Gastroesophageal sphincter (tissue), 4 donors: Measurements from ENCODE around the gene KIAA1755. TPM values are rescaled to one million over a fixed set of nuclear protein-coding genes. Genes with fewer than 3 reads are reported as not detected.

Experiments
- ATAC-seq: fragments of 150-250 bp; one replicate; pipeline ENCODE4 v1.9.1; 2016; ENCODE audit warnings: mild to moderate bottlenecking, moderate library complexity
- H3K27ac ChIP-seq, 4 donors: fragments of 200-600 bp; sonication (generic) in 3 of 4; 1 replicate in 3 of 4; 2 replicates in 1 of 4; pipeline ENCODE4 v1.5.1; 2016 to 2019
- H3K27me3 ChIP-seq: fragments of 200-600 bp; sonication (generic); one replicate; pipeline ENCODE4 v1.5.1; 2019
- H3K36me3 ChIP-seq, 2 donors: fragments of 200-600 bp; sonication (generic); one replicate each; pipeline ENCODE4 v1.5.1; 2019; ENCODE audit warnings: control low read depth in 1 of 2
- H3K4me1 ChIP-seq, 3 donors: fragments of 200-600 bp; sonication (generic); 1 replicate in 2 of 3; 2 replicates in 1 of 3; pipeline ENCODE4 v1.5.1; 2016 to 2019; ENCODE audit warnings: control low read depth in 2 of 3
- H3K4me3 ChIP-seq, 2 donors: fragments of 200-600 bp; sonication (generic); one replicate each; pipeline ENCODE4 v1.5.1; 2019; ENCODE audit warnings: mild to moderate bottlenecking in 1 of 2, moderate library complexity in 1 of 2
- H3K9me3 ChIP-seq, 3 donors: fragments of 200-600 bp; sonication (generic); one replicate each; pipeline ENCODE4 v1.5.1; 2017 to 2019; ENCODE audit warnings: control low read depth in 2 of 3
- EP300 ChIP-seq: sonication (generic); formaldehyde crosslinking; IDR thresholded peaks from one replicate; pipeline ENCODE4 v1.6.1; 2017; ENCODE audit warnings: antibody characterized with exemption, mild to moderate bottlenecking
- POLR2A ChIP-seq, 2 donors: fragments of 450-650 bp; IDR thresholded peaks; one replicate each; pipeline ENCODE4 v1.6.1; 2017; ENCODE audit warnings: antibody characterized with exemption in 2 of 2, mild to moderate bottlenecking in 2 of 2, moderate library complexity in 1 of 2
- POLR2AphosphoS5 ChIP-seq: sonication (generic); formaldehyde crosslinking; IDR thresholded peaks from one replicate; pipeline ENCODE4 v1.6.1; 2017; ENCODE audit warnings: antibody characterized with exemption
- WGBS, 2 donors: methylation state at CpG; one replicate each; pipeline ENCODE4 v1.1.5; 2018; ENCODE audit warnings: low coverage in 1 of 2; 5-methylcytosine and 5-hydroxymethylcytosine counted together
- total RNA-seq, 4 donors: library from RNA; depleted of rRNA; stranded (reverse); fragments of >200 nt; gene quantifications; one replicate each; pipeline ENCODE4 v1.1.0, GENCODE V29; 2016
- TF ChIP-seq, protein P1 (sequence below), 4 experiments: fragments of 200-600 bp in 2 of 4; fragments of 450-650 bp in 2 of 4; sonication (generic) in 1 of 4; IDR thresholded peaks; one replicate each; pipeline ENCODE4 v1.5.1; 2017 to 2019; ENCODE audit warnings: antibody characterized with exemption in 4 of 4, mild to moderate bottlenecking in 2 of 4, moderate library complexity in 2 of 4

KIAA1755 gene
- total RNA-seq, 4 donors from 2014 or later = 5.1 to 19.9 (median 11.5) TPM

DNA sequence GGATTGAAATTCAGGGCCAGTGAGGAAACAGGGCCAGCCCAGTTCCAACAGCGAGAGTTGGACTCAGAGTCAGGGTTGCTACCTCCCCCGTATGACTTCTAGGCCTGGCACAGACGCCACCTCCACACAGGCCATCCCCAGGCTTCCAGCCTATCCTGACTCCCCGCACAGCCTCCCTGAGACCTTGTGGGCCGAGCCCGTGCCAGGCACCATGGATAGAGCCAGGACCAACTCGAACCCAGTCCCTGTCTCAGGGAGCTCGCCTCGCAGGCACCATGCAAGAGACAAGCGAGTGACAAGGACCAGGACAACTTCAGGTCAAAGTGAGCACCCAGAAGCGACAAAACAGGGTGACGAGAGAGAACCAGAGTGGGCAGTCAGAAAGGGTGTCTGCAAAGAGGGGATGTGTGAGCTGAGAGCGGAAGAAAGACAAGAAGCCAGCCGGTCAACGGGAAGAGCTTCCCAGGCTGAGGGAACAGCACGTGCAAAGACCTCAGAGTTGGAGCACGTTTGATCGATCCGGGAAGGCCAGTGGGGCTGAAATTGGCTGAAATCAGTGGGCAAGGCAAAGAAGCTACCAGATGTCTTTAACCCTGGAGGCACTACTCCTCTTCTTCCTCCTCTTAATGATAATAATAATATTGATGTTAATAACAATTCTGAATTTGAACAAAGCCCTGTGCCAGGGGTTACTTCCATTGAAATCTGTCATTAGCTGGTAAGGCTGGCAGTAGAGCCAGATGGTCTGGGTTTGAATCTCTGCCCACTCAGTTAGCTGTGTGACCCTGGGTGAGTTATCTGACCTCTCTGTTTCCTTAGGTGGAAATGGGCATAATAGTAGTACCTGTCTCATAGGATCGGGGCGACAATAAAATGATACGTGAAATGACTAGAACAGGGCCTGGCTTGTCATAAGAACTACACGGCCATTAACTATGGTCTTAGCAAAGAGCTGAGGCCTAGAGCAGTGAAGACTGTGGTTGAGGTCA is 45.0 kb downstream of the KIAA1755 start:
- TF ChIP-seq POLR2A (IDR thresholded peaks at IDR 0.05) = no peak
- TF ChIP-seq, protein P1, sequence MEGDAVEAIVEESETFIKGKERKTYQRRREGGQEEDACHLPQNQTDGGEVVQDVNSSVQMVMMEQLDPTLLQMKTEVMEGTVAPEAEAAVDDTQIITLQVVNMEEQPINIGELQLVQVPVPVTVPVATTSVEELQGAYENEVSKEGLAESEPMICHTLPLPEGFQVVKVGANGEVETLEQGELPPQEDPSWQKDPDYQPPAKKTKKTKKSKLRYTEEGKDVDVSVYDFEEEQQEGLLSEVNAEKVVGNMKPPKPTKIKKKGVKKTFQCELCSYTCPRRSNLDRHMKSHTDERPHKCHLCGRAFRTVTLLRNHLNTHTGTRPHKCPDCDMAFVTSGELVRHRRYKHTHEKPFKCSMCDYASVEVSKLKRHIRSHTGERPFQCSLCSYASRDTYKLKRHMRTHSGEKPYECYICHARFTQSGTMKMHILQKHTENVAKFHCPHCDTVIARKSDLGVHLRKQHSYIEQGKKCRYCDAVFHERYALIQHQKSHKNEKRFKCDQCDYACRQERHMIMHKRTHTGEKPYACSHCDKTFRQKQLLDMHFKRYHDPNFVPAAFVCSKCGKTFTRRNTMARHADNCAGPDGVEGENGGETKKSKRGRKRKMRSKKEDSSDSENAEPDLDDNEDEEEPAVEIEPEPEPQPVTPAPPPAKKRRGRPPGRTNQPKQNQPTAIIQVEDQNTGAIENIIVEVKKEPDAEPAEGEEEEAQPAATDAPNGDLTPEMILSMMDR (IDR thresholded peaks at IDR 0.05) = no peak
- no peak for TF ChIP-seq EP300
- no peak for TF ChIP-seq POLR2AphosphoS5
- H3K9me3 ChIP-seq = no peaks in the 10 kb centered on the region
- no peaks in the 10 kb centered on the region for H3K27me3 ChIP-seq
- peak overlapping the region in 1 of 4 donors; percentile 20 for H3K27ac ChIP-seq
- peaks cover 0 to 7% (median 0%) of the 10 kb centered on the region in 3 donors for H3K4me1 ChIP-seq
- H3K36me3 ChIP-seq = peaks cover 0 to 12% of the 10 kb centered on the region in 2 donors
- 75 to 76% methylated on average over 10 to 13 of the region's 23 CpGs for WGBS, 2 donors
- H3K4me3 ChIP-seq = no peak overlapping the region
- ATAC-seq = no peak

DNA sequence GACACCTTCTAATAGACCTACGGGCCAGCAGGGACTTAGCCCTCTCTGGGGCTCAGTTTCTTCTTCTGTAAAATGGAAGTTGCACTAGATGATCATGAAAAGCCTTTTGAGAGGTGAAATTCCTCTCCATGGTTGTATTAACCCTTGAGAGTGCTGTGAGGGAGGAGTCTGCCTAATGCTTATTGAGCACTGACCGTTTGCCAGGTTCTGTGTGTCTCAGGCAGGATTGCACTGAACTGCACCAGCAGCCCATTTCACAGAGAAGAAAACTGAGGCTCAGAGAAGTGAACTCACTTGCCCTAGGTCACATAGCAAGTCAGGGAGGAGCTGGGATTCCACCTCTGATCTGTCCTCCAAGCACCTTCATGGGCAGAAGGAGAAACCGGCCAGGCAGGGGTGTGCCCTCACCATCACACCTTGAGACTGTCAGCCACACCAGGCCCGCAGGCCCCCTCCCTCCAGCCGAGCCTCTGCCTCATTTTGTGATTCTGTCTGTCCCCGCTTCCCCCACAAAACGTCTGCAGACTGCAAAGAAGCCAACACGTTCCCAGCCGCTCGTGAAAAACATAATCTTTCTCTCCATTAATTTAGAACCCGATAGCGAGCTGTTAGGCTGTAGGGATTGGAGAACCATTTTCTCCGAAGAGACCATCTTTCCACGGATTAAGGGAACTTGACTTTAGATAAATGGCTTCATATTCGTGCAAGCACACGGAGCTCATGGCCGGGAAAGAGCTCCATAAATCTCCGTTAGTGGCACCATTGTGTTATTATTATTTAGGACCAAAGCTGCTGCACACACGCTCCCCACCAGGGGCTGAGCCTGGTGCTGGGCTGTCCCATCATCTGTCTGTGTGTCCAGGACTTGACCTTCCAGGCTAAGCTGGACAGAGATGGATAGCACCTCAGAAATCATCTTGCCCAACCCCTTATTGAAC is 46.0 kb downstream of the KIAA1755 start:
- Histone ChIP-seq H3K27me3 (no peaks in the 10 kb centered on the region), H3K4me3 (no peak overlapping the region), H3K9me3 (no peaks in the 10 kb centered on the region), H3K27ac (no peak overlapping the region), H3K4me1 (peaks cover 0 to 7% (median 0%) of the 10 kb centered on the region in 3 donors), H3K36me3 (peaks cover 0 to 11% of the 10 kb centered on the region in 2 donors)
- no peak for ATAC-seq
- 66 to 69% methylated on average over 16 to 17 of the region's 19 CpGs for WGBS, 2 donors
- no peak for TF ChIP-seq POLR2A (IDR thresholded peaks at IDR 0.05)
- TF ChIP-seq, protein P1 (IDR thresholded peaks at IDR 0.05) = peak in 1 of 4 experiments; percentile 13

DNA sequence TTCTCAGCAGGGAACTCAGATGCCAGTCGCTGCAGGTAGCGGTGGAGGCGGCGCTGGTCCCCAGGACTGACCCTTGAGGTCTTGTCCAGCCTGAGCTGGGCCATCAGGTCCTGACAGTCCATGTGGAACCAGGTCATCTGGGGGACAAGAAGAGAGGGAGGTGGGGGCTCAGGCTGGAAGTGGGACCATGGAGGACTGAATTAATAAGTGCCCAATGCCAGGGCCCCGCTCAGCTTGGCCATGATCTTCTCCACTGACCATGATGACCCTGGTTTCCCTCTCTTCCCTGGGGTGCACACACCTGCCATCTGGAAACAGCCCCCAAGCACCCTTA is 47.0 kb downstream of the KIAA1755 start:
- 100% methylated on average over 1 of the region's 5 CpGs; no CpG with 5 or more reads in 1 of the 2 donors for WGBS, 2 donors
- no peak for ATAC-seq
- peaks cover 5% of the 10 kb centered on the region for H3K27me3 ChIP-seq
- H3K27ac ChIP-seq = peak overlapping the region in 2 of 4 donors; percentile 6 to 38
- TF ChIP-seq POLR2AphosphoS5 (no peak), EP300 (no peak), POLR2A (IDR thresholded peaks at IDR 0.05) (no peak)
- TF ChIP-seq, protein P1 (IDR thresholded peaks at IDR 0.05) = no peak
- H3K4me1 ChIP-seq = peaks cover 0 to 7% (median 0%) of the 10 kb centered on the region in 3 donors
- peaks cover 0 to 3% of the 10 kb centered on the region in 2 donors for H3K36me3 ChIP-seq
- H3K4me3 ChIP-seq = no peak overlapping the region
- no peaks in the 10 kb centered on the region for H3K9me3 ChIP-seq

DNA sequence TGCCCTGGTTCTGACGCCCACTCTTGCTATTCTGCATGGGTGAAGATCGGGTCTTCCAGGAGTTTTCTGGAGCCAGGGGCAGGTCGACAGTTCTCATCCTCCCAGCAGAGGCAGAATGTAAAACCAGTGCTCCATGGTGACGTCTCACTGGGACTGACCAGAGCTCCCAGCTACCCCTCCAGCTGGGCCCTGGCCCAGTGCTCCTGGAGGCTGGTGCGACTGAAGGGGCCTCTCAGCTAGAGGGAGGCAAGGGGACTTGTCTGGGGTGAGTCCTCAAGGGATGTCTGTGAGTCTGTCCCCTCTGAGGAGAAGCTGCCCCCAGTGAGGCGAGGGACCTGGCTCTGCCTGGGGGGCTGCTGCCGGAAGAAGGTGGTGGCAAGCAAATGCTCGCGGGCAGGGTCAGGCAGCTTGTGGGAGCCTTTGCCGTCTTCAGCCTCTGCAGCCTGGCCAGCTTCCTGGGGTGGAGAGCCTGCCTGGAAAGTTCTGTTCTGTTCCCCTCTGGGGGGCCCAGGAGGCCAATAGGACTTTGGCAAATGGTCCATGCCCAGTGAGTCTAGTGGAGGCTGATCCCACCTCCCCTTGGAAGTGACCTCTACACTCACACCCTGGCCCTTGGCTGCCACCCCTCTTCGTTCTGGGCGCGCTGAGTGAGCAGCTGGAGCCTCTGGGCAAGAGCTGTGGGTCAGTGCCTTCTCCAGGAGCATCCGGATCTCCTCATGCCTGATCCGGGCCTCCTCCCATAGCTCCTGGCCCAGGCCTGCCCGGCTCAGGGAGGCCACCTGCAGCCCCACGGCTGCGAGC is 47.5 kb downstream of the KIAA1755 start:
- TF ChIP-seq, protein P1 (IDR thresholded peaks at IDR 0.05) = no peak
- TF ChIP-seq EP300 = no peak
- TF ChIP-seq POLR2AphosphoS5 = no peak
- TF ChIP-seq POLR2A (IDR thresholded peaks at IDR 0.05) = no peak
- H3K36me3 ChIP-seq = no peaks in the 10 kb centered on the region
- peaks cover 5% of the 10 kb centered on the region for H3K27me3 ChIP-seq
- peak; percentile 19 for ATAC-seq
- H3K4me3 ChIP-seq = no peak overlapping the region
- WGBS, 2 donors = no CpG with 5 or more reads among the region's 18 CpGs
- peak overlapping the region in 3 of 4 donors; percentile 4 to 38 (median 6) for H3K27ac ChIP-seq
- no peaks in the 10 kb centered on the region for H3K9me3 ChIP-seq
- peaks cover 0 to 7% (median 0%) of the 10 kb centered on the region in 3 donors for H3K4me1 ChIP-seq
